Measurements from ENCODE around the gene HBEGF. TPM values are rescaled to one million over a fixed set of nuclear protein-coding genes. Genes with fewer than 3 reads are reported as not detected.

Gene HBEGF
- total and polyA plus RNA-seq, 10 of the 15 experiments (the other 5 are each of a cell fraction or from before 2014, with no cell fraction given): 0.87 to 3.1 (median 2.1) TPM

GRCh38 chr5:140381972-140382371 lies 35.6 kb upstream of the HBEGF start:
- Histone ChIP-seq H3K79me2 (ENCODE audit: control insufficient read depth, insufficient read depth, low read length) (no peaks in the 10 kb centered on the region), H4K20me1 (ENCODE audit: control insufficient read depth, insufficient read depth) (no peaks in the 10 kb centered on the region), H3K9ac (ENCODE audit: control insufficient read depth, insufficient read depth, low read length) (no peak overlapping the region), H2AFZ (ENCODE audit: control insufficient read depth, low read depth, low read length) (no peak overlapping the region), H3K27ac (ENCODE audit: control insufficient read depth, insufficient read depth) (no peak overlapping the region), H3K9me3 (replicated peaks; ENCODE audit: control insufficient read depth, insufficient read depth, low read length) (no peaks in the 10 kb centered on the region; the same call in 2 of the 3 replicates), H3K4me1 (ENCODE audit: control insufficient read depth, insufficient read depth, low read length) (no peaks in the 10 kb centered on the region), H3K4me3 (no peak overlapping the region), H3K27me3 (replicated peaks in 1 of 2; ENCODE audit: control insufficient read depth in 2 of 2, insufficient read depth in 2 of 2, low read length in 1 of 2) (no peaks in the 10 kb centered on the region), H3K4me2 (ENCODE audit: control insufficient read depth, insufficient read depth) (no peak overlapping the region), H3K36me3 (ENCODE audit: control insufficient read depth in 2 of 2, insufficient read depth in 2 of 2, low read length in 1 of 2) (no peaks in the 10 kb centered on the region)
- no peak for TF ChIP-seq ETV6 (conservative IDR thresholded peaks at IDR 0.05 in 1 of 2, IDR thresholded peaks at IDR 0.05 in 1 of 2; ENCODE audit: borderline replicate concordance in 1 of 2, low read depth in 1 of 2)
- no peak for TF ChIP-seq SMAD1 (IDR thresholded peaks at IDR 0.05; ENCODE audit: low read depth, partially characterized antibody)
- TF ChIP-seq FOXK2 (IDR thresholded peaks at IDR 0.05): no peak
- no peak for TF ChIP-seq POLR2AphosphoS2 (IDR thresholded peaks at IDR 0.05; ENCODE audit: low read depth, low read length)
- no peak for TF ChIP-seq SPI1 (IDR thresholded peaks at IDR 0.05; ENCODE audit: borderline replicate concordance, insufficient read depth, low read depth, low read length)
- no peak for TF ChIP-seq CHD1 (IDR thresholded peaks at IDR 0.05; ENCODE audit: low read depth, low read length)
- TF ChIP-seq PKNOX1 (IDR thresholded peaks at IDR 0.05): peak; percentile 68
- no peak for TF ChIP-seq ATF2 (IDR thresholded peaks at IDR 0.05; ENCODE audit: low read length)
- DNase-seq (ENCODE audit: low read depth, low spot score): no peak
- ATAC-seq: no peak
- in situ Hi-C loops (cut with MboI) (no loop called here), intact Hi-C loops (cut with micrococcal nuclease; ENCODE audit: unreplicated experiment) (no loop called here)
- ChIA-PET SMC1A (ENCODE audit: uncharacterized antibody, unreplicated experiment) (interaction anchor here (0.8 kb wide), 1 partner anchor 146 kb away, joined by 4 read pairs; no protein-coding TSS in a partner anchor), CTCF (interaction anchor here (2.3 kb wide), 1 partner anchor 9 kb away, joined by 17 read pairs; no protein-coding TSS in a partner anchor), RAD21 (ENCODE audit: unreplicated experiment) (interaction anchor here (1.2 kb wide), 1 partner anchor 10 kb away, joined by 4 read pairs; no protein-coding TSS in a partner anchor), POLR2A (interaction anchor here (0.6 to 1.0 kb wide), 2 partner anchors 12 to 220 kb away, joined by 3 read pairs; no protein-coding TSS in a partner anchor)
- 100% methylated on average over 1 of the region's 1 CpG for WGBS (ENCODE audit: insufficient coverage, insufficient replicate concordance, low lambda C conversion rate, missing lambda C conversion rate)
- no TSS peak for BruUV-seq (replicated peaks)
- no peak for FAIRE-seq

All from GM12878 (cell line).